Ramos (cell line): ENCODE measurements around the gene WDR43.

Experiments used
- in situ Hi-C: fragments of 300-500 bp; cut with MboI; formaldehyde crosslinking; loops from one replicate; pipeline ENCODE4 v1.14.3; 2022; ENCODE audit warnings: low sequenced_read_pairs; ENCODE audit not compliant: unreplicated experiment

WDR43 gene, protein sequence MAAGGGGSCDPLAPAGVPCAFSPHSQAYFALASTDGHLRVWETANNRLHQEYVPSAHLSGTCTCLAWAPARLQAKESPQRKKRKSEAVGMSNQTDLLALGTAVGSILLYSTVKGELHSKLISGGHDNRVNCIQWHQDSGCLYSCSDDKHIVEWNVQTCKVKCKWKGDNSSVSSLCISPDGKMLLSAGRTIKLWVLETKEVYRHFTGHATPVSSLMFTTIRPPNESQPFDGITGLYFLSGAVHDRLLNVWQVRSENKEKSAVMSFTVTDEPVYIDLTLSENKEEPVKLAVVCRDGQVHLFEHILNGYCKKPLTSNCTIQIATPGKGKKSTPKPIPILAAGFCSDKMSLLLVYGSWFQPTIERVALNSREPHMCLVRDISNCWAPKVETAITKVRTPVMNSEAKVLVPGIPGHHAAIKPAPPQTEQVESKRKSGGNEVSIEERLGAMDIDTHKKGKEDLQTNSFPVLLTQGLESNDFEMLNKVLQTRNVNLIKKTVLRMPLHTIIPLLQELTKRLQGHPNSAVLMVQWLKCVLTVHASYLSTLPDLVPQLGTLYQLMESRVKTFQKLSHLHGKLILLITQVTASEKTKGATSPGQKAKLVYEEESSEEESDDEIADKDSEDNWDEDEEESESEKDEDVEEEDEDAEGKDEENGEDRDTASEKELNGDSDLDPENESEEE

DNA sequence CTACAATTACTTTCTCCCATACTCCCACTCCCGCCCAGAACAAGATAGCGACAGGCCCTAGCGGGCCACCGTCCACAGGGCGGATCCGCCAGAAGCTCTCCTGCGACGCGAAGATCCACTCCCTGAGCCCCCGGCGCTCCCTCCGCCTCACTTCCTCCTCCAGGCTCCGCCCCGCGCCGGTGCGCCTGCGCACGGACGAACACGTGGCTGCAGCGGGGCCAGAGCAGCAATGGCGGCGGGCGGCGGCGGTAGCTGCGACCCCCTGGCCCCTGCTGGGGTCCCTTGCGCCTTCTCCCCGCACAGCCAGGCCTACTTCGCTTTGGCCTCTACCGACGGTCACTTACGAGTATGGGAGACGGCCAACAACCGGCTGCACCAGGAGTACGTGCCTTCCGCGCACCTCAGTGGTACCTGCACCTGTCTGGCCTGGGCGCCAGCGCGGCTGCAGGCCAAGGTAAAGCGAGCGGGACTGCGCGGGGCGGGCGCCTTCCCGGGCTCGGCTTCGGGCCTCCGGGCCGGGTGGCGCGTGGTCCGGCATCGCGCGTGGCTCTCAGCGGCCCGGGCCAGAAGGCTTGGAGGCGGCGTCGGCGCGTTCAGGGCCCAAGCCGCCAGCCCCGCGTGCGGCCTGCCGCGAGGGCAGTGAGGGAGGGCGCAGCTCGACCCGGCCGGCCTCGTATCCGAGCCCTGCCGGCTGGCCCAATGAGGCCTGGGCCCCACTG is at the start of gene WDR43:
WDR43 (plus strand) TSS at position 198 of the 719 bp plus-strand sequence; CDS start at position 230, 32 bp downstream.
- in situ Hi-C loops = no loop called here

DNA sequence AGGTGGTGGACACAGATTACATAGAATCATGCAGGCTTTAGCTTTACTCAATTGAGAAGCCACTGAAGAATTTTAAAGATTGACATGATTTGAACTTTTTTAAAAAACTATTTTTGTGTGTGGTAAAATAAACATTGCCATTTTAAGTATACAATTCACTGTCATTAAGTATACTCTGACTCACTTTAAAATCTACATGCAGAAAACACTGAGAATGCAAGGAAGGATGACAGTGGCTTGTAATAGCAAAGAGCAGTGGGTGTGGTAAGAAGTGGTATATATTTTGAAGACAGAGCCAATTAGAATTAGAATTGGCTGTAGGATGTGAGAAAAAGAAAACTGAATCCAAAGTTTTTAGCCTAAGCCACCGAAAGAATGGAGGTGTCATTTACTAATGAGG is 39.3 kb upstream of the WDR43 start:
- in situ Hi-C loops = no loop called here

DNA sequence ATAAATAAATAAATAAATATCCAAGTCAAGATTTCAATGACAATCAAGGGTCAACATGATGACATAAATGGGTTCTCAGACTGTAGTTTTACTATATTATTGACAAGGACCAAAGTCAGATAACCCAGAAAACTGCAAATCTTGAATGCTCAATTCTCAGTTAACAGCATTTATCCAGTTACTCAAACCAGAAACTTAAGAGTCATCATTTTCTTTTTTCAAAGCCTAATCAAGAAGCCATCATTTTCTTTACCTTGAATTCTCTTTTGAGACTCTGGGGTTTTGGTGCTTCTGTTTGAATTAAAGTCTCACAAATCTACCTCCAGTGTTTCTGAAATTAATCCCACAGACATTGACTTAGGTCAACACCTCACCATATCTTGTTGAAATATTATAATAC is 38.5 kb upstream of the WDR43 start:
- in situ Hi-C loops = no loop called here

DNA sequence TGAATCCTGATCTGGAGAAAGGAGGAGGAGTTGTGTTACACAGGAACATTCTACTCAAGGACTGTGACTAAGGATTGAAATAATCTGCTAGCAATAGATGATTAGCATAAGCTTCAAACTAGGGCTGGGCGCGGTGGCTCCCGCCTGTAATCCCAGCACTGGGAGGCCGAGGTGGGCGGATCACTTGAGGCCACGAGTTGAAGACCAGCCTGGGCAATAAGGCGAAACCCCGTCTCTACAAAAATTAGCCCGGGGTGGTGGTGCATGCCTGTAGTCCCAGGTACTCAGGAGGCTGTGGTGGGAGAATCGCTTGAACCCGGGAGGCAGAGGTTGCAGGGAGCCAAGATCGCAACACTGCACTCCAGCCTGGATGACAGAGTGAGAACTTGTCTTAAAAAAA is 25.9 kb upstream of the WDR43 start:
- in situ Hi-C loops = no loop called here

DNA sequence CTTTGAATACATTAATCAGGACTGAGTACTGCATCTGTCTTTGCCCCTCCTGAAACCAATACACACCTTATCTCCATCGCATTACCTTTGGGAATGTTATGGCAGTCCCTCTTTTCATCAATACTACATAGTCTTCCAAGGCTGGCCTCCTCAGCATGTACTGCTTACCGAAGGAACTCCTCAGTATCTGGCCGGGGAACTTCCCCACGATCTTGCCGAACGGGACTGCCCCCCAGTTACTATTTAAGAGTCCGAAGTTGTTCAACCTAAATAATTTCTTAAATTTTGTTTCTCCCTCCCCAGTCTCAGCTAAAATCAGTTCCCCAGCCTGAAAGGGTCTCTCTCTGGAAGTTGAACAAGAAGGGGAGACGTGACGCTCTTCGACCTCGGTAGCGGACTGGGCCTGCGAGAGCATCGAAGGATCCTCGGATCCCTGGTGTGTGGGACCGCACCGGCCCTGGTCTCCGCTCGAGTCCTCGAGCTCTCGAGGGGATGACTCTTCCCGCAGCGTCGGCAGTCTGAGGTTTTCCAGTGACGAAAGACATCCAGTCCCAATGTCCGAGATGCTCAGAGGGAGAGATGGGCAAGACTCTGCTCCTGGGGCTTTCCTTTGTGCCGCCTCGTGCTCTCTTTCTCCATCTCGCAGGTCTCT is 24.8 kb upstream of the WDR43 start:
- in situ Hi-C loops = no loop called here

DNA sequence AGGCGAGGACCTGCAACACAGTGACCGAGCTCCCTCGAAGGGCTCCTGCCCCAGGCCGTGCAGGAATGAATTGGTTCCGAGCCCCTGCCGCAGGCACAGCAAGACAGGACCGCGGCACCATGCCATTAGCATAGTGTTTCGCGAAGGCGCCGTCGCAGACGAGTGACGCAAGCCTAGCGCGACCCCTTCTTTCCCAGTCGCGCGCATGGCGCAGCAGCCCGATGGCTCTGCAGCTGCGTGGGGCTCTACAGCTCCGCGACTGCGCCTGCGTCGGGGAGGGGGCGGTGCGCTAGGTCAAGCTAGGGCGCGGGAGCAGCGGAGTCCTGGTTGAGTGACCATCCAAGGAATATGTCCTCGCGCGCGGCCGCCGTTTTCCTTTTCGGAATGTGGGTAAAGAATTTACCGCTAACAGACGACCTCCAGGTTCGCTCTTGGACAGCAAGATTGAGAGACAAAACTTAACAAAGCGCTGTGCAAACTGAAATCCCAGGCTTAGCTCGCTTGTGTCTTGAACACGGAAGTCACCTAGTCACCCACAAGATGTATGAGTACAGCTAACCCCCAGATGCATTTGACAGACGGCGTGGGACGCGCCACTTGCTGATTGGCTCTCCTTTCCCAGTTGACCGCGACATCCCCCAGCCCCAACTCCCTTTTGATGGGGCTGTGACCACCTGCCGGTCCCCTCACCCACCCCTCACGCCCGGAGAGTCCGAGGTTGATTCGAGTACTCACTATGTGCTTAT is 24.1 kb upstream of the WDR43 start, which contains the start of gene TRMT61B:
TRMT61B (minus strand) TSS at position 164 of the 746 bp plus-strand sequence; CDS start at position 132, 32 bp downstream.
- in situ Hi-C loops = no loop called here

DNA sequence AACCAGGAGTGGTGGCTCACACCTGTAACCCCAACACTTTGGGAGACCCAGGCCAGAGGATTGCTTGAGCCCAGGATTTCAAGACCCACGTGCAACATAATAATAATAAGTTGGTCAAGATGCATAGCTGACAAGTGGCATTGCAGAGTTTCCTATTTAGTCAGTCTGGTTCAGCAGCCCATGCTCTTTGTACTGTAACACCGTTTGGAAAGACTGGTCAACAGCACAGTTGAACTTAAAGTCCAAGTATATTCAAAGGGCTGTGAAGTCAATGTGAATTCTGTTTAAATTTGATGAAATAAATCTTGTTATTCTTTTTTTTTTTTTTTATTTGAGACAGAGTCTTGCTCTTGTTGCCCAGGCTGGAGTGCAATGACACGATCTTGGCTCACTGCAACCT is 22.8 kb upstream of the WDR43 start:
- in situ Hi-C loops = no loop called here

DNA sequence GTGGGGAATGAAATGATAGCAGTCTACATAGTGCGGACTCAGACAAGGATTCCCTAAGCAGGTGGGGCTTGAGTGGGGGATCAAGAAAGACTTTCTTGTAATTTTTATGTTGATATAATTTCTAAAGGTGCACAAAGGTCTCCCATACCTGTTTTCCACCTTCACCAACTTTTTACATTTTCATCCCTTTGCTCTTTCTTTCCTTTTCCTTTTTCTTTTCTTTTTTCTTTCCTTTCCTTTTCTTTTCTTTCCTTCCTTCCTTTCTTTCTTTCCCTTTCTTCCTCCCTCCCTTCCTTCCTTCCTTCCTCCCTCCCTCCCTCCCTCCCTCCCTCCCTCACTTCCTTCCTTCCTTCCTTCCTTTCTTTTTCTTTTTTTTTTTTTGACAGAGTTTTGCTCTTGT is 14.3 kb upstream of the WDR43 start:
- in situ Hi-C loops = no loop called here

DNA sequence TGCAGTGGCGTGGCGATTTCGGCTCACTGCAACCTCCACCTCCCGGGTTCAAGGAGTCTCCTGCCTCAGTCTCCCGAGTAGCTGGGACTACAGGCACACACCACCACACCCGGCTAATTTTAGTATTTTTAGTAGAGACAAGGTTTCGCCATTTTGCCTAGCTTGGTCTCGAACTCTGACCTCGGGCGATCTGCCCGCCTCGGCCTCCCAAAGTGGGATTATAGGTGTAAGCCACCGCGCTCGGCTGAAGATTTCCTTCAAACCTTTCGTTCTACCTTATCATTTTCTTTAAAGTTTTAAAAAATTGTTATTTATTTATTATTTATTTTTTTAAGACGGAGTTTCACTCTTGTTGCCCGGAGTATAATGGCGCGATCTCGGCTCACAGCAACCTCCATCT is 979 bp upstream of the WDR43 start:
- in situ Hi-C loops = no loop called here

DNA sequence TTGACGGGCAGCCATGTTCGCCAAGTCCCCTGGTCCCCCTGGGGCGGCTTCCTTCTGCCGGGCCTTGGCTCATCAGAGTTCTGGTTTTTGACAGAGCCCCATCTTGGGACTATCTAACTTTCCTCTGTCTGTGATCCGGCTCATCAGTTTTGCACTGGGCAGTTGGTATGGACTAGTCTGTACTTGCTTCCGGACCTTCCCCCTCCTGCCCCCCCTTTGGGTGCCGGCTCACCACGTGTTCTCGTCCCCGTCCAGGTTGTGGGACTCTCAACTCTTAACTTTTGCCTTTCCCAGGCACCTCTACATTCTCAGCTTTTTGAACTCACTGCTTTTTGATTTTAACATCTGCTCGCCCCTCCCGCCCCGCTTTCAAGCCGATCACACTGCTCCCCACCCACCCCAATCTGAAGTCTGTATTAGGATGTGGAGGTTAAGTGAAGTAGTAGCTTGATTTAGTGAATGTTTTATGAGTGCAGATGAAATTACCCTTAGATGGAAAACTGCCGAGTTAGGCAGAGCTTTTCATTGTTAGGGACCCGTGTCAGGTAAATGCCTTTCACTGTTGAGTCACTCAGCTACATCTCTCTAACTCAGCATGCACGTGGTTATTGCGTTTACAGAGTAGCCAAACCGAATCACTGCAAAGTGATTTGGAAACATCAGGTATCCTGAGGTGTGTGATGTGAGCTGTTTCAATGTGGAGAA is 874 bp downstream of the WDR43 start:
- in situ Hi-C loops = no loop called here

DNA sequence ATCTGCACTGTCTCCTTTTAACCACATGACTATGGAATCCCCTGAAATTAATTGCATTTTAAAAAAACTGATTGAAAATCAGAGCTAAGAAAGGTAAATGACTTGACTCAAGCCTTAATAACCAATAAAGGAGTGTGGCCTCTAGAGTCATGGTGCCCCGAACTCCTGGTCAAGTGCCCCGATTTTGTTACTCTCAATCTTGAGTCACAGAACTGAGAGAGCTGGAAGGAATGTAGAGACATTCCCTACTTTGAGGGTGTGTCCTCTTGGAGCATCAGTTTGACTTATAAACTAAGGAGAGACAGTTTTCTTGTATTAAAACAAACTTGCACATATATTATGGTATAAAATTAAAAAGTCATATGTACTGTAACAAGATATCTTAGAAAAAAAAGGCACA is 2.4 kb downstream of the WDR43 start:
- in situ Hi-C loops = no loop called here

DNA sequence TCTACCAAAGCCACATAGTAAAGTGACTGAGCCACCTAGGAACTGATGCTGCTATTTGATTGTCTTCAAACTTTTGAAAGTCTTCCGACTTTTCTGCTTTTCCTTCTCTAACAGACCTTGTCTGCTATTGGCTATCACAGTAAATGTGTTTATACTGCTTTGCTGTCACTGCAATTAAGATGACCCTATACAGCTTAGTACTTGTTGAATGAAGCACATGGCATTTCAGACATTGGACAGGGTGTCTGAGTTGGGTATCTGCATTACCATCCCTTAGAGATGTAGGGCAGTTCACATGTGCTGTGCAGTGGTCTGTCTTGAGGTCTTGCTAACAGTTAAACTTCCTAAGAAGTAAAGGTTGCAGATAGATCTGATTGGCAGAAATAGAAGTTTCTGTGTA is 3.6 kb downstream of the WDR43 start:
- in situ Hi-C loops = no loop called here

DNA sequence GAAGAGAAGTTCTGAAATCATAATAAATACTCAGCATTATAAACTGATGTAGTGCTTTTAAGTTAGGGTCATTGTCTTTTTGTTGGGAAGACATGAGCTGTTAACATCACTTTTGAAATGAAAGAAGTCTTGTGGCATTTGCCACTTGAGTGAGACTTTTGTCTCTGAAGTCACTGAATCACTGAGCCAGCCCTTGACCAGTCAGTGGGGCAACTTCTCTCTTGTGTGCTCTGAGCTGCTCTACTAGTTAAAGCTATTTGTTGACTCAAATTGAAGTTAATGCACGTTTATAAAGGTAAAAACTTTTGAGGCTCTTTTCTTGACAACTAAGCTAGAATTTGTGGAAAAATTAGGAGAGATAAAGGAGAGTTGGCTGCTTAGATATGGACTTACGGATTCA is 6.7 kb downstream of the WDR43 start:
- in situ Hi-C loops = no loop called here

DNA sequence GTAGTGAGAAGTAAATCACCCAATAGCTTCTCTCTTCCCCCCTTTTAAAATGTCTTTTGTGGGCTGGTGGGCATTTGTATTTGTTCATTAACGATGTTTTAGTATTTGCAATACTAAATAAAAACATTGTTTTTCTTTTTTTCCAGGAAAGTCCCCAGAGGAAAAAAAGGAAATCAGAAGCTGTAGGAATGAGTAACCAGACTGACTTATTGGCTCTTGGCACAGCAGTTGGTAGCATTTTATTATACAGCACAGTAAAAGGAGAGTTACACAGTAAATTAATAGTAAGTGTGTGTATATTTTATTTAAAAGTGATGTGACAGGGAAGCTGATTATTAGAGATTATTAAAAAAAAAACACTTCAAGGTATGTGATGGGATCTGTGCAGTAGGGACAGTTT is 7.4 kb downstream of the WDR43 start:
- in situ Hi-C loops = no loop called here

DNA sequence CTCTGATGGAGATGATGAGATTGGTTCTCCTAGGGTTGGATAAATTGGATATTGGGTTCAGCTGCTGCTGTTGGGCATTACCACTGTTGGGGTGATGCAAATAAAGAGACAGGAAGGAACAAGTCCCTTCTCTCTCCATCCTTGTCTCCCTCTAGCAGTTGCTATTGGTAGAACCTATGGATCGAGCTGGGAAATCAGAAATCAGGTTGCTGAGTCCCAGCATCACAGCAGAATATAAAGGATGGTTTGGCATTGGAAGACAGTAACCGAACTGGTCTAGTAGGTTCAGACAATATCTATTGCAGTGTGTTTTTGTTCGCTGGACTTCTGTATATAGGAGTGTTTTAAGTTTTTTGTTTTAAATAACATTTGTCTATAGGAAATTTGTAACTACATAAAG is 8.1 kb downstream of the WDR43 start:
- in situ Hi-C loops = no loop called here

DNA sequence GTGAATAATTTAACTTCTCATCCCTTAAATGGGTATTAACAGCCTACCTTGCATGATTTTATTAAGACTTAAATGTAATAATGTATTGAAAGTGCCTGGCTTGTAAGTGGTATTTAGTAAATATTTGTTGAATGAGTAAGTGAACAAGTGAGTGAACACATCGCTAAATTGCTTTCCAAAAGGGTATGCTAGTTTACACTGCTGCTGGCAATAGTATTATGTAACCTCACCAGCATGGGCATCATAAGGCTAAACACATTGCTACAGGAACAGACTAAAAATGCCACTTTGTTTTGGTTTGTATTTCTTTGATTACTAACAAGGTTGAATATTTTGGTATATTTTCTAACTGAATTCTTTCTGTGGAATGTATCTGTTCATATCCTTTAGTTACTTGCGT is 9.8 kb downstream of the WDR43 start:
- in situ Hi-C loops = no loop called here

DNA sequence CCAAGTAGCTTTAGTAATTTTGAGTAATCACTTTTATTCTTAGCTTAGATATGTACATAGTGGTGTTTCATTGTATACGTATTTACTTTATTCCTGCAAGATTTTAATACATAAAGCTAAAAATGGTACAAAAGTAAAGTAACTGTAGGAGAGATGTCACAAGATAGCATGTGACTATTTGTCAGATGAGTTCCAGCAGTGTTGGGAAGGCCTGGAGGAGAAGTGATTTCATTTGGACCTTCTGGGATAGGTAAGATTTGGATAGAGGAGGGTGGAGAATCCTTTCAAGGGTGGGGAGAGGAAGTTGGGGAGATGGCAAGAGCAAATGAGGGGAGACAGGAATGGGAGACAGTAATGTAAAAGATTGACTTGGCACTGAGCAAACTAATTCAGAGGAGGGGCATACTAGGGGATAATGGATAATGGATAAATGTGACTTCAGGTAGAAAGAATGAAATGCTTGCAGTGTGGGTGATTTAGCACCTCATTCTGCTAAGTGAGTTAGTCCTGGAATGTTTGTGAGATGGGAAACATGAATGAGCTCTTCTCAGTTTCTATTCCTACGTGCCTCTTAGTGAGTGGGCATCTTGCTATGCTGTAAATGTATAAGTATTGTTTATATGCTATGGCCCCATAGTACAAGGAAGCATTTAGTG is 10.5 kb downstream of the WDR43 start:
- in situ Hi-C loops = no loop called here

DNA sequence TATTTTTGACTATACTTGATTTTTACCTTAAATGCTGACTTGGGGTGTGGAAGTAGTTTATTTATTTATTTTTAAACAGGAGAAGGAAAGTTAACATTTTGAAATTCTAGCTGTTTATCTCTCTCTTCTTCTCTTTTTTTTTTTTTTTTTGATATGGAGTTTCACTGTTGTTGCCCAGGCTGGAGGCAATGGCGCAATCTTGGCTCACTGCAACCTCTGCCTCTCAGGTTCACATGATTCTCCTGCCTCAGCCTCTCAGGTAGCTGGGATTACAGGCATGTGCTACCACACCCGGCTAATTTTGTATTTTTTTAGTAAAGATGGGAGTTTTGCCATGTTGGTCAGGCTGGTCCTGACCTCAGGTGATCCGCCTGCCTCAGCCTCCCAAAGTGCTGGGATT is 11.1 kb downstream of the WDR43 start:
- in situ Hi-C loops = no loop called here

DNA sequence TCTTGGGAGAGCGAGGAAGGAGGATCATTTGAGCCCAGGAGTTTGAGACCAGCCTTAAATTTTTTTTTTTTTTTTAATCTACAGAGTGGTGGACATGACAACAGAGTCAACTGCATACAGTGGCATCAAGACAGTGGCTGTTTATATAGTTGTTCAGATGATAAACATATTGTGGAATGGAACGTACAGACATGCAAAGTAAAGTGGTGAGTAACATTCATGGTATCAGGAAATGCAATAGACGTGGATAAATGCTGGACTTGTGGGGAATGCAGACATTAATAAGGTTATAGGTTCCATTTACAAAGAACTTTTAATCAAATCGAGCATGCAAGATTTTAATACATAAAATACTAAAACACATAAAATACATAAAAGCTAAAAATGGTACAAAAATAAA is 11.9 kb downstream of the WDR43 start:
- in situ Hi-C loops = no loop called here
